Endothelial cell of umbilical vein (primary cell): ENCODE measurements around the gene CEBPG.

Experiments used
- CTCF ChIP-seq, 2 donors: IDR thresholded peaks; 1 replicate in 1 of 2; 2 replicates in 1 of 2; pipeline ENCODE4 v1.5.1; 2011; ENCODE audit warnings: low read length in 2 of 2, mild to moderate bottlenecking in 2 of 2, moderate library complexity in 2 of 2, control low read depth in 1 of 2, inconsistent platforms in 1 of 2, low read depth in 1 of 2; ENCODE audit not compliant: insufficient read depth in 1 of 2; ENCODE audit errors: extremely low read depth in 1 of 2
- MAX ChIP-seq: IDR thresholded peaks from 2 replicates; pipeline ENCODE4 v1.6.1; 2011; ENCODE audit not compliant: insufficient read depth, insufficient read length

GRCh38 chr19:33391631-33392249 lies 18.2 kb downstream of the CEBPG start:
- TF ChIP-seq CTCF (IDR thresholded peaks at IDR 0.05; ENCODE audit: extremely low read depth in 1 of 2, insufficient read depth in 1 of 2, low read depth in 1 of 2, low read length in 2 of 2) = no peak
- no peak for TF ChIP-seq MAX
